B cell (primary cell): Measurements from ENCODE around the gene ZNF22.

Source experiments
- EZH2 ChIP-seq: IDR thresholded peaks from 2 replicates; pipeline ENCODE4 v1.6.1; 2012; ENCODE audit warnings: borderline replicate concordance, low read depth, mild to moderate bottlenecking, moderate library complexity, low read length; ENCODE audit not compliant: insufficient read depth, poor library complexity, severe bottlenecking
- TF ChIP-seq, protein P1 (sequence below): fragments of 200-600 bp; IDR thresholded peaks from one replicate; pipeline ENCODE4 v1.8.0; 2022; ENCODE audit warnings: antibody characterized with exemption, mild to moderate bottlenecking

DNA sequence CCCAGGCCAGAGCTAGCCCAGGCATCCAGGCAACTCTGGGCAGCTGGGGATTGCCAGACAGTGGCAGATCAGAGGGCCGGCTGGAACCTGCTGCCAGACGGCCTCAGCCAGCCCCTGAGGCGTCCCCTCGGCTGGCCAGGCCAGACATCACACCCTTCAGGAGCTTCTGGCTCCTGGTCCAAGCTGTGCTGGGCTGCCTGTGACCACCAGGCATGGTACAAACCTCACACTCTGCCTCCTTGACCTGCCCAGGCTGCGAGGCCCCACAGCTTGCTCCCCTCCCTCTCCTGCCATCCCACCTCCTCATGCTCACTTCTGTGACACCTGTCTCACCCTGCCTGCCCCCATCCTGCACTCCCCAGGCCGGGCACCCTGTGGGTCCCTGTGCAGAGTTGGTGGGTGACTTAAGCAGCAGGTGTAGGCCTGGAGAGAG is 27.8 kb upstream of the ZNF22 start:
- TF ChIP-seq, protein P1, sequence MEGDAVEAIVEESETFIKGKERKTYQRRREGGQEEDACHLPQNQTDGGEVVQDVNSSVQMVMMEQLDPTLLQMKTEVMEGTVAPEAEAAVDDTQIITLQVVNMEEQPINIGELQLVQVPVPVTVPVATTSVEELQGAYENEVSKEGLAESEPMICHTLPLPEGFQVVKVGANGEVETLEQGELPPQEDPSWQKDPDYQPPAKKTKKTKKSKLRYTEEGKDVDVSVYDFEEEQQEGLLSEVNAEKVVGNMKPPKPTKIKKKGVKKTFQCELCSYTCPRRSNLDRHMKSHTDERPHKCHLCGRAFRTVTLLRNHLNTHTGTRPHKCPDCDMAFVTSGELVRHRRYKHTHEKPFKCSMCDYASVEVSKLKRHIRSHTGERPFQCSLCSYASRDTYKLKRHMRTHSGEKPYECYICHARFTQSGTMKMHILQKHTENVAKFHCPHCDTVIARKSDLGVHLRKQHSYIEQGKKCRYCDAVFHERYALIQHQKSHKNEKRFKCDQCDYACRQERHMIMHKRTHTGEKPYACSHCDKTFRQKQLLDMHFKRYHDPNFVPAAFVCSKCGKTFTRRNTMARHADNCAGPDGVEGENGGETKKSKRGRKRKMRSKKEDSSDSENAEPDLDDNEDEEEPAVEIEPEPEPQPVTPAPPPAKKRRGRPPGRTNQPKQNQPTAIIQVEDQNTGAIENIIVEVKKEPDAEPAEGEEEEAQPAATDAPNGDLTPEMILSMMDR, result no peak
- no peak for TF ChIP-seq EZH2
